HEK293 (cell line): ENCODE data around the gene PLD6.
A peak's percentile ranks its signal among the peaks of the same experiment; 100 is the strongest.

Source experiments
- KLF1 ChIP-seq: fragments of 450-650 bp; formaldehyde crosslinking; IDR thresholded peaks from 2 replicates; pipeline ENCODE4 v1.5.1; 2016; ENCODE audit warnings: missing biosample characterization, missing genetic modification characterization
- KLF9 ChIP-seq: fragments of 450-650 bp; formaldehyde crosslinking; IDR thresholded peaks from 2 replicates; pipeline ENCODE4 v1.5.1; 2016; ENCODE audit warnings: missing biosample characterization, missing genetic modification characterization, low read depth
- OSR2 ChIP-seq: fragments of 450-650 bp; formaldehyde crosslinking; IDR thresholded peaks from 2 replicates; pipeline ENCODE4 v1.5.1; 2016; ENCODE audit warnings: missing biosample characterization, missing genetic modification characterization
- SCRT1 ChIP-seq: fragments of 450-650 bp; formaldehyde crosslinking; IDR thresholded peaks from 2 replicates; pipeline ENCODE4 v1.5.1; 2016; ENCODE audit warnings: missing biosample characterization, missing genetic modification characterization, borderline replicate concordance
- SP2 ChIP-seq: fragments of 450-650 bp; formaldehyde crosslinking; IDR thresholded peaks from 2 replicates; pipeline ENCODE4 v1.5.1; 2016; ENCODE audit warnings: missing biosample characterization, missing genetic modification characterization
- ZBTB21 ChIP-seq: fragments of 450-650 bp; formaldehyde crosslinking; IDR thresholded peaks from 2 replicates; pipeline ENCODE4 v1.5.1; 2017; ENCODE audit warnings: missing biosample characterization, missing genetic modification characterization
- ZBTB7A ChIP-seq: fragments of 450-650 bp; formaldehyde crosslinking; IDR thresholded peaks from 2 replicates; pipeline ENCODE4 v1.5.1; 2016; ENCODE audit warnings: low read depth, missing biosample characterization, missing genetic modification characterization
- ZBTB8A ChIP-seq: fragments of 450-650 bp; formaldehyde crosslinking; IDR thresholded peaks from 2 replicates; pipeline ENCODE4 v1.5.1; 2016; ENCODE audit warnings: missing biosample characterization, missing genetic modification characterization
- ZNF157 ChIP-seq: fragments of 450-650 bp; formaldehyde crosslinking; IDR thresholded peaks from 2 replicates; pipeline ENCODE4 v1.5.1; 2016; ENCODE audit warnings: missing biosample characterization, missing genetic modification characterization
- ZNF184 ChIP-seq: fragments of 450-650 bp; IDR thresholded peaks from 2 replicates; pipeline ENCODE4 v1.5.1; 2018; ENCODE audit warnings: missing biosample characterization, mild to moderate bottlenecking, missing genetic modification characterization
- ZNF324 ChIP-seq: fragments of 450-650 bp; formaldehyde crosslinking; IDR thresholded peaks from 2 replicates; pipeline ENCODE4 v1.5.1; 2016; ENCODE audit warnings: missing biosample characterization, missing genetic modification characterization
- ZNF529 ChIP-seq: fragments of 450-650 bp; formaldehyde crosslinking; IDR thresholded peaks from 2 replicates; pipeline ENCODE4 v1.5.1; 2017; ENCODE audit warnings: missing genetic modification characterization, missing biosample characterization; ENCODE audit not compliant: insufficient replicate concordance
- ZNF548 ChIP-seq: fragments of 450-650 bp; formaldehyde crosslinking; IDR thresholded peaks from 2 replicates; pipeline ENCODE4 v1.5.1; 2016; ENCODE audit warnings: missing biosample characterization, missing genetic modification characterization
- ZNF561 ChIP-seq: fragments of 450-650 bp; IDR thresholded peaks from 2 replicates; pipeline ENCODE4 v1.5.1; 2018; ENCODE audit warnings: missing biosample characterization, missing genetic modification characterization, borderline replicate concordance
- ZNF600 ChIP-seq: fragments of 450-650 bp; formaldehyde crosslinking; IDR thresholded peaks from 2 replicates; pipeline ENCODE4 v1.5.1; 2016; ENCODE audit warnings: missing biosample characterization, missing genetic modification characterization
- ZNF610 ChIP-seq: fragments of 450-650 bp; formaldehyde crosslinking; IDR thresholded peaks from 2 replicates; pipeline ENCODE4 v1.5.1; 2016; ENCODE audit warnings: missing biosample characterization, missing genetic modification characterization, borderline replicate concordance
- ZNF621 ChIP-seq: fragments of 450-650 bp; formaldehyde crosslinking; IDR thresholded peaks from 2 replicates; pipeline ENCODE4 v1.5.1; 2017; ENCODE audit warnings: missing biosample characterization, missing genetic modification characterization
- ZNF792 ChIP-seq: fragments of 450-650 bp; formaldehyde crosslinking; IDR thresholded peaks from 2 replicates; pipeline ENCODE4 v1.5.1; 2016; ENCODE audit warnings: missing biosample characterization, missing genetic modification characterization
- ZXDB ChIP-seq: fragments of 450-650 bp; formaldehyde crosslinking; IDR thresholded peaks from 2 replicates; pipeline ENCODE4 v1.5.1; 2016; ENCODE audit warnings: missing biosample characterization, missing genetic modification characterization
- TF ChIP-seq, protein P1 (sequence below): fragments of 450-650 bp; formaldehyde crosslinking; optimal IDR thresholded peaks from 2 replicates; pipeline ENCODE3; 2016; ENCODE audit warnings: missing biosample characterization, mild to moderate bottlenecking, missing genetic modification characterization
- TF ChIP-seq, protein P2 (sequence below): fragments of 450-650 bp; formaldehyde crosslinking; IDR thresholded peaks from 2 replicates; pipeline ENCODE4 v1.5.1; 2016; ENCODE audit warnings: missing biosample characterization, missing genetic modification characterization, borderline replicate concordance
- TF ChIP-seq, protein P3 (sequence below): fragments of 450-650 bp; formaldehyde crosslinking; IDR thresholded peaks from 2 replicates; pipeline ENCODE4 v1.5.1; 2017; ENCODE audit warnings: missing biosample characterization, missing genetic modification characterization
- TF ChIP-seq, protein P4 (sequence below): fragments of 450-650 bp; formaldehyde crosslinking; IDR thresholded peaks from 2 replicates; pipeline ENCODE4 v1.5.1; 2016; ENCODE audit warnings: missing biosample characterization, missing genetic modification characterization
- TF ChIP-seq, protein P5 (sequence below): fragments of 450-650 bp; formaldehyde crosslinking; IDR thresholded peaks from 2 replicates; pipeline ENCODE4 v1.5.1; 2016; ENCODE audit warnings: missing biosample characterization, missing genetic modification characterization
- TF ChIP-seq, protein P6 (sequence below): fragments of 450-650 bp; formaldehyde crosslinking; IDR thresholded peaks from 2 replicates; pipeline ENCODE4 v1.5.1; 2016; ENCODE audit warnings: missing biosample characterization, missing genetic modification characterization
- TF ChIP-seq, protein P7 (sequence below): fragments of 450-650 bp; formaldehyde crosslinking; IDR thresholded peaks from 2 replicates; pipeline ENCODE4 v1.5.1; 2016; ENCODE audit warnings: missing biosample characterization, missing genetic modification characterization, borderline replicate concordance

The PLD6 gene

DNA sequence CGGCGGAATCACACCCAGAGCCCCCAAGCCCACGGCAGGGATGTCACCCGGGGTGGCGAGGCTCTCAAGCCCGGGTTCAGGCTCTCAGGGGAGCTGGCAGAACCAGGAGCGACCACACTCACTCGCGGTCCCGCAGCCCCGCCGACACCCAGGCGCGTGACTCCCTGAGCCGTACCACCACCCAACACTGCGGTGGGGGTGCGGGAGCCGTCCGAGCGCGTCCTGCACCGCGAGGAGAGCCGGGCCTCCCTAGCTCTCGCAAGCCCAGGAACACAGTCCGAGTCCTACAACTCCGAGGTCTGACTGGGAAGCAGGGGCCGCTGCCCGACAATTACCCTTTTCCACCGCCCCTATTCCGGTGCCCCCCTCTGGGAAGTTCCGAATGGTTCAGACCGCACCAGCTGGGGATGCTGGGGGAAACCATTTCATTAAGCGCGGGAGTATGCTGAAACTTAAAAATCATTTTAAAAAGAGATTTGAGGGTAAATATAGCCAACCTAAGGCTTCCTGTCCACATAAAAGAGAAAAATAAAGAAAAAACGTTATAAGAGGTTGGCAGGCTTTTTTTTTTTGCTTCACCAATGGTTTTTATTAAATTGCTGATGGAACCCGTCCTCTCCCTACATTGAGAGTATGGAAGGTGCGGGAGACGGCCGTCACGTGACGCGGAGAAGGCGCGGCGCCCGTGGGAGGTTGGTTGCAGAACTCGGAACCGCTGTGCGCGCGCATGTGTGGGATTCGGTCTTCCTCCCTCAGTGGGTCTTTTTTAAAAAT, 31.1 kb upstream of the PLD6 start, which contains the start of gene FLCN (continued):
- TF ChIP-seq, protein P1, sequence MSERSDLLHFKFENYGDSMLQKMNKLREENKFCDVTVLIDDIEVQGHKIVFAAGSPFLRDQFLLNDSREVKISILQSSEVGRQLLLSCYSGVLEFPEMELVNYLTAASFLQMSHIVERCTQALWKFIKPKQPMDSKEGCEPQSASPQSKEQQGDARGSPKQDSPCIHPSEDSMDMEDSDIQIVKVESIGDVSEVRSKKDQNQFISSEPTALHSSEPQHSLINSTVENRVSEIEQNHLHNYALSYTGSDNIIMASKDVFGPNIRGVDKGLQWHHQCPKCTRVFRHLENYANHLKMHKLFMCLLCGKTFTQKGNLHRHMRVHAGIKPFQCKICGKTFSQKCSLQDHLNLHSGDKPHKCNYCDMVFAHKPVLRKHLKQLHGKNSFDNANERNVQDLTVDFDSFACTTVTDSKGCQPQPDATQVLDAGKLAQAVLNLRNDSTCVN = peak; percentile 95
- no peak; the same call in none of the 2 replicates for TF ChIP-seq ZXDB (tag by site-specific recombination)
- TF ChIP-seq ZNF600 (tag by site-specific recombination) = 0 out of 2 replicates have a peak, but pooled peaks have one; percentile 27
- TF ChIP-seq ZNF529 (tag by site-specific recombination) = no peak
- no peak; the same call in 1 of the 2 replicates for TF ChIP-seq ZNF610 (tag by site-specific recombination)
- TF ChIP-seq, protein P2, sequence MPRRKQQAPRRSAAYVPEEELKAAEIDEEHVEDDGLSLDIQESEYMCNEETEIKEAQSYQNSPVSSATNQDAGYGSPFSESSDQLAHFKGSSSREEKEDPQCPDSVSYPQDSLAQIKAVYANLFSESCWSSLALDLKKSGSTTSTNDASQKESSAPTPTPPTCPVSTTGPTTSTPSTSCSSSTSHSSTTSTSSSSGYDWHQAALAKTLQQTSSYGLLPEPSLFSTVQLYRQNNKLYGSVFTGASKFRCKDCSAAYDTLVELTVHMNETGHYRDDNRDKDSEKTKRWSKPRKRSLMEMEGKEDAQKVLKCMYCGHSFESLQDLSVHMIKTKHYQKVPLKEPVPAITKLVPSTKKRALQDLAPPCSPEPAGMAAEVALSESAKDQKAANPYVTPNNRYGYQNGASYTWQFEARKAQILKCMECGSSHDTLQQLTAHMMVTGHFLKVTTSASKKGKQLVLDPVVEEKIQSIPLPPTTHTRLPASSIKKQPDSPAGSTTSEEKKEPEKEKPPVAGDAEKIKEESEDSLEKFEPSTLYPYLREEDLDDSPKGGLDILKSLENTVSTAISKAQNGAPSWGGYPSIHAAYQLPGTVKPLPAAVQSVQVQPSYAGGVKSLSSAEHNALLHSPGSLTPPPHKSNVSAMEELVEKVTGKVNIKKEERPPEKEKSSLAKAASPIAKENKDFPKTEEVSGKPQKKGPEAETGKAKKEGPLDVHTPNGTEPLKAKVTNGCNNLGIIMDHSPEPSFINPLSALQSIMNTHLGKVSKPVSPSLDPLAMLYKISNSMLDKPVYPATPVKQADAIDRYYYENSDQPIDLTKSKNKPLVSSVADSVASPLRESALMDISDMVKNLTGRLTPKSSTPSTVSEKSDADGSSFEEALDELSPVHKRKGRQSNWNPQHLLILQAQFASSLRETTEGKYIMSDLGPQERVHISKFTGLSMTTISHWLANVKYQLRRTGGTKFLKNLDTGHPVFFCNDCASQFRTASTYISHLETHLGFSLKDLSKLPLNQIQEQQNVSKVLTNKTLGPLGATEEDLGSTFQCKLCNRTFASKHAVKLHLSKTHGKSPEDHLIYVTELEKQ = no peak; the same call in 1 of the 2 replicates
- peak; percentile 43; the same call in 1 of the 2 replicates for TF ChIP-seq KLF9 (tag by site-specific recombination)
- TF ChIP-seq SP2 (tag by site-specific recombination) = no peak
- 0 out of 2 replicates have a peak, but pooled peaks have one; percentile 21 for TF ChIP-seq OSR2 (tag by site-specific recombination)
- TF ChIP-seq ZNF157 (tag by site-specific recombination) = no peak
- TF ChIP-seq, protein P3, sequence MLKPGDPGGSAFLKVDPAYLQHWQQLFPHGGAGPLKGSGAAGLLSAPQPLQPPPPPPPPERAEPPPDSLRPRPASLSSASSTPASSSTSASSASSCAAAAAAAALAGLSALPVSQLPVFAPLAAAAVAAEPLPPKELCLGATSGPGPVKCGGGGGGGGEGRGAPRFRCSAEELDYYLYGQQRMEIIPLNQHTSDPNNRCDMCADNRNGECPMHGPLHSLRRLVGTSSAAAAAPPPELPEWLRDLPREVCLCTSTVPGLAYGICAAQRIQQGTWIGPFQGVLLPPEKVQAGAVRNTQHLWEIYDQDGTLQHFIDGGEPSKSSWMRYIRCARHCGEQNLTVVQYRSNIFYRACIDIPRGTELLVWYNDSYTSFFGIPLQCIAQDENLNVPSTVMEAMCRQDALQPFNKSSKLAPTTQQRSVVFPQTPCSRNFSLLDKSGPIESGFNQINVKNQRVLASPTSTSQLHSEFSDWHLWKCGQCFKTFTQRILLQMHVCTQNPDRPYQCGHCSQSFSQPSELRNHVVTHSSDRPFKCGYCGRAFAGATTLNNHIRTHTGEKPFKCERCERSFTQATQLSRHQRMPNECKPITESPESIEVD = no peak
- TF ChIP-seq SCRT1 (tag by site-specific recombination) = no peak
- TF ChIP-seq ZBTB21 = no peak; the same call in none of the 2 replicates
- no peak for TF ChIP-seq ZNF561
- TF ChIP-seq, protein P4, sequence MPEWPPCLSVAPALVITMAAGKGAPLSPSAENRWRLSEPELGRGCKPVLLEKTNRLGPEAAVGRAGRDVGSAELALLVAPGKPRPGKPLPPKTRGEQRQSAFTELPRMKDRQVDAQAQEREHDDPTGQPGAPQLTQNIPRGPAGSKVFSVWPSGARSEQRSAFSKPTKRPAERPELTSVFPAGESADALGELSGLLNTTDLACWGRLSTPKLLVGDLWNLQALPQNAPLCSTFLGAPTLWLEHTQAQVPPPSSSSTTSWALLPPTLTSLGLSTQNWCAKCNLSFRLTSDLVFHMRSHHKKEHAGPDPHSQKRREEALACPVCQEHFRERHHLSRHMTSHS (tag by site-specific recombination) = no peak
- TF ChIP-seq ZNF792 (tag by site-specific recombination) = no peak
- TF ChIP-seq ZNF184 (tag by site-specific recombination) = 0 out of 2 replicates have a peak, but pooled peaks have one; percentile 36
- TF ChIP-seq, protein P5, sequence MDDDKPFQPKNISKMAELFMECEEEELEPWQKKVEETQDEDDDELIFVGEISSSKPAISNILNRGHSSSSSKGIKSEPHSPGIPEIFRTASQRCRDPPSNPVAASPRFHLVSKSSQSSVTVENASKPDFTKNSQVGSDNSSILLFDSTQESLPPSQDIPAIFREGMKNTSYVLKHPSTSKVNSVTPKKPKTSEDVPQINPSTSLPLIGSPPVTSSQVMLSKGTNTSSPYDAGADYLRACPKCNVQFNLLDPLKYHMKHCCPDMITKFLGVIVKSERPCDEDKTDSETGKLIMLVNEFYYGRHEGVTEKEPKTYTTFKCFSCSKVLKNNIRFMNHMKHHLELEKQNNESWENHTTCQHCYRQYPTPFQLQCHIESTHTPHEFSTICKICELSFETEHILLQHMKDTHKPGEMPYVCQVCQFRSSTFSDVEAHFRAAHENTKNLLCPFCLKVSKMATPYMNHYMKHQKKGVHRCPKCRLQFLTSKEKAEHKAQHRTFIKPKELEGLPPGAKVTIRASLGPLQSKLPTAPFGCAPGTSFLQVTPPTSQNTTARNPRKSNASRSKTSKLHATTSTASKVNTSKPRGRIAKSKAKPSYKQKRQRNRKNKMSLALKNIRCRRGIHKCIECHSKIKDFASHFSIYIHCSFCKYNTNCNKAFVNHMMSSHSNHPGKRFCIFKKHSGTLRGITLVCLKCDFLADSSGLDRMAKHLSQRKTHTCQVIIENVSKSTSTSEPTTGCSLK (tag by site-specific recombination) = no peak
- TF ChIP-seq KLF1 (tag by site-specific recombination) = no peak; the same call in 1 of the 2 replicates
- TF ChIP-seq ZBTB8A (tag by site-specific recombination) = peak; percentile 23
- peak; percentile 82 for TF ChIP-seq ZNF324
- TF ChIP-seq, protein P6, sequence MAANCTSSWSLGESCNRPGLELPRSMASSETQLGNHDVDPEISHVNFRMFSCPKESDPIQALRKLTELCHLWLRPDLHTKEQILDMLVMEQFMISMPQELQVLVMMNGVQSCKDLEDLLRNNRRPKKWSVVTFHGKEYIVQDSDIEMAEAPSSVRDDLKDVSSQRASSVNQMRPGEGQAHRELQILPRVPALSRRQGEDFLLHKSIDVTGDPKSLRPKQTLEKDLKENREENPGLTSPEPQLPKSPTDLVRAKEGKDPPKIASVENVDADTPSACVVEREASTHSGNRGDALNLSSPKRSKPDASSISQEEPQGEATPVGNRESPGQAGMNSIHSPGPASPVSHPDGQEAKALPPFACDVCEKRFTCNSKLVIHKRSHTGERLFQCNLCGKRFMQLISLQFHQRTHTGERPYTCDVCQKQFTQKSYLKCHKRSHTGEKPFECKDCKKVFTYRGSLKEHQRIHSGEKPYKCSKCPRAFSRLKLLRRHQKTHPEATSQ (tag by site-specific recombination) = peak; percentile 53; the same call in 1 of the 2 replicates
- TF ChIP-seq ZNF548 (tag by site-specific recombination) = no peak
- TF ChIP-seq, protein P7, sequence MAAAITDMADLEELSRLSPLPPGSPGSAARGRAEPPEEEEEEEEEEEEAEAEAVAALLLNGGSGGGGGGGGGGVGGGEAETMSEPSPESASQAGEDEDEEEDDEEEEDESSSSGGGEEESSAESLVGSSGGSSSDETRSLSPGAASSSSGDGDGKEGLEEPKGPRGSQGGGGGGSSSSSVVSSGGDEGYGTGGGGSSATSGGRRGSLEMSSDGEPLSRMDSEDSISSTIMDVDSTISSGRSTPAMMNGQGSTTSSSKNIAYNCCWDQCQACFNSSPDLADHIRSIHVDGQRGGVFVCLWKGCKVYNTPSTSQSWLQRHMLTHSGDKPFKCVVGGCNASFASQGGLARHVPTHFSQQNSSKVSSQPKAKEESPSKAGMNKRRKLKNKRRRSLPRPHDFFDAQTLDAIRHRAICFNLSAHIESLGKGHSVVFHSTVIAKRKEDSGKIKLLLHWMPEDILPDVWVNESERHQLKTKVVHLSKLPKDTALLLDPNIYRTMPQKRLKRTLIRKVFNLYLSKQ = no peak
- TF ChIP-seq ZNF621 = no peak
- peak; percentile 52; the same call in 1 of the 2 replicates for TF ChIP-seq ZBTB7A
